ENCODE measurements around the gene UNC13C. TPM values are rescaled to one million over a fixed set of nuclear protein-coding genes. Genes with fewer than 3 reads are reported as not detected.

The UNC13C gene
- total and polyA plus RNA-seq, 2 donors (not counting 3 experiments of a cell fraction or from before 2014, with no cell fraction given) = not detected

- dilution Hi-C loops (cut with MboI; ENCODE audit: extremely low pct_ligation_motif_present, low sequenced_read_pairs) (no loop called here), intact Hi-C loops (cut with micrococcal nuclease) (no loop called here)
- CTCF ChIA-PET = no interaction called here
- H3K27me3 ChIP-seq (ENCODE audit: control insufficient read depth in 2 of 2, insufficient read depth in 2 of 2, low read length in 2 of 2) = no peaks in the 10 kb centered on the region
- no peaks in the 10 kb centered on the region for H3K36me3 ChIP-seq (ENCODE audit: control insufficient read depth in 2 of 2, extremely low read depth in 1 of 2, insufficient read depth in 2 of 2, low read length in 2 of 2)
- H3K9ac ChIP-seq (replicated peaks; ENCODE audit: extremely low read depth, insufficient read depth, low read length) = no peak overlapping the region
- H4K20me1 ChIP-seq (replicated peaks; ENCODE audit: control insufficient read depth, extremely low read depth, insufficient read depth, low read length) = no peaks in the 10 kb centered on the region
- POLR2A ChIA-PET = no interaction called here
- no peaks in the 10 kb centered on the region for H3K9me1 ChIP-seq (replicated peaks; ENCODE audit: control insufficient read depth, extremely low read depth, insufficient read depth, low read length)
- TF ChIP-seq POLR2AphosphoS5 (IDR thresholded peaks at IDR 0.05; ENCODE audit: insufficient read depth, low read depth, low read length) (no peak), GATA2 (IDR thresholded peaks at IDR 0.05; ENCODE audit: insufficient read depth, insufficient read length, low read depth, low read length) (no peak), JUN (IDR thresholded peaks at IDR 0.05; ENCODE audit: borderline replicate concordance, insufficient read depth, insufficient read length, low read depth) (no peak), EZH2 (IDR thresholded peaks at IDR 0.05; ENCODE audit: borderline replicate concordance, low read depth, low read length, severe bottlenecking) (no peak), MYC (IDR thresholded peaks at IDR 0.05; ENCODE audit: low read depth, low read length) (no peak), FOS (IDR thresholded peaks at IDR 0.05; ENCODE audit: borderline replicate concordance, insufficient read depth, low read length) (no peak), MAX (IDR thresholded peaks at IDR 0.05; ENCODE audit: insufficient read depth, insufficient read length) (no peak)
- H3K4me1 ChIP-seq (ENCODE audit: control insufficient read depth, extremely low read depth, insufficient read depth, low read length) = no peaks in the 10 kb centered on the region
- H2AFZ ChIP-seq (ENCODE audit: low read depth, low read length) = no peak overlapping the region
- no peak overlapping the region for H3K4me3 ChIP-seq (replicated peaks in 1 of 3; ENCODE audit: insufficient read depth in 1 of 3, low read depth in 1 of 3, low read length in 3 of 3)
- FAIRE-seq (no peak), DNase-seq (ENCODE audit: low read depth, low spot score) (no peak)
- H3K9me3 ChIP-seq (replicated peaks; ENCODE audit: control insufficient read depth, insufficient read depth, low read length) = no peaks in the 10 kb centered on the region
- no TSS peak for BruUV-seq (replicated peaks)
- no peaks in the 10 kb centered on the region for H3K79me2 ChIP-seq (ENCODE audit: control insufficient read depth, insufficient read depth, low read length)
- H3K27ac ChIP-seq (ENCODE audit: insufficient read depth, low read depth, low read length) = no peak overlapping the region
- H3K4me2 ChIP-seq (ENCODE audit: insufficient read depth, low read length) = no peak overlapping the region
Measured at GRCh38 chr15:54097019-54097418, 118.8 kb downstream of the UNC13C start.

- POLR2A ChIA-PET = no interaction called here
- TF ChIP-seq MAX (IDR thresholded peaks at IDR 0.05; ENCODE audit: insufficient read depth, insufficient read length) (no peak), POLR2AphosphoS5 (IDR thresholded peaks at IDR 0.05; ENCODE audit: insufficient read depth, low read depth, low read length) (no peak), GATA2 (IDR thresholded peaks at IDR 0.05; ENCODE audit: insufficient read depth, insufficient read length, low read depth, low read length) (no peak), POLR2A (IDR thresholded peaks at IDR 0.05; ENCODE audit: low read depth, low read length) (no peak), FOS (IDR thresholded peaks at IDR 0.05; ENCODE audit: borderline replicate concordance, insufficient read depth, low read length) (no peak), JUN (IDR thresholded peaks at IDR 0.05; ENCODE audit: borderline replicate concordance, insufficient read depth, insufficient read length, low read depth) (no peak), EZH2 (IDR thresholded peaks at IDR 0.05; ENCODE audit: borderline replicate concordance, low read depth, low read length, severe bottlenecking) (no peak), MYC (IDR thresholded peaks at IDR 0.05; ENCODE audit: low read depth, low read length) (no peak)
- no peaks in the 10 kb centered on the region for H3K9me1 ChIP-seq (replicated peaks; ENCODE audit: control insufficient read depth, extremely low read depth, insufficient read depth, low read length)
- no peaks in the 10 kb centered on the region for H4K20me1 ChIP-seq (replicated peaks; ENCODE audit: control insufficient read depth, extremely low read depth, insufficient read depth, low read length)
- FAIRE-seq (no peak), DNase-seq (ENCODE audit: low read depth, low spot score) (no peak)
- dilution Hi-C loops (cut with MboI; ENCODE audit: extremely low pct_ligation_motif_present, low sequenced_read_pairs) (no loop called here), intact Hi-C loops (cut with micrococcal nuclease) (no loop called here)
- no peaks in the 10 kb centered on the region for H3K36me3 ChIP-seq (ENCODE audit: control insufficient read depth in 2 of 2, extremely low read depth in 1 of 2, insufficient read depth in 2 of 2, low read length in 2 of 2)
- H3K79me2 ChIP-seq (ENCODE audit: control insufficient read depth, insufficient read depth, low read length) = no peaks in the 10 kb centered on the region
- H3K9me3 ChIP-seq (replicated peaks; ENCODE audit: control insufficient read depth, insufficient read depth, low read length) = no peaks in the 10 kb centered on the region
- no peak overlapping the region for H3K4me3 ChIP-seq (replicated peaks in 1 of 3; ENCODE audit: insufficient read depth in 1 of 3, low read depth in 1 of 3, low read length in 3 of 3)
- H2AFZ ChIP-seq (ENCODE audit: low read depth, low read length) = no peak overlapping the region
- H3K4me1 ChIP-seq (ENCODE audit: control insufficient read depth, extremely low read depth, insufficient read depth, low read length) = no peaks in the 10 kb centered on the region
- no peak overlapping the region for H3K4me2 ChIP-seq (ENCODE audit: insufficient read depth, low read length)
- H3K9ac ChIP-seq (replicated peaks; ENCODE audit: extremely low read depth, insufficient read depth, low read length) = no peak overlapping the region
- no peak overlapping the region for H3K27ac ChIP-seq (ENCODE audit: insufficient read depth, low read depth, low read length)
- H3K27me3 ChIP-seq (ENCODE audit: control insufficient read depth in 2 of 2, insufficient read depth in 2 of 2, low read length in 2 of 2) = no peaks in the 10 kb centered on the region
- CTCF ChIA-PET = interaction anchor here (1.0 kb wide), 1 partner anchor 10 kb away, joined by 3 read pairs; no protein-coding TSS in a partner anchor
- BruUV-seq (replicated peaks) = no TSS peak
Measured at GRCh38 chr15:54099010-54099409, 120.8 kb downstream of the UNC13C start.

Measured in endothelial cell of umbilical vein (primary cell).